GM18519 (cell line): Measurements from ENCODE around the gene WDR27.
A peak's percentile ranks its signal among the peaks of the same experiment; 100 is the strongest.
"Not testable (repeated sequence)": the region's sequence is repeated elsewhere in the genome, so short reads cannot be mapped to it uniquely, and the experiment has no call there.

ENCODE experiments used
- ATAC-seq: cut with Tn5 transposase; IDR thresholded peaks from one replicate; pipeline ENCODE4 v1.9.1; 2021; ENCODE audit warnings: mild to moderate bottlenecking, moderate library complexity; ENCODE audit not compliant: unreplicated experiment, low FRiP score

The WDR27 gene

DNA sequence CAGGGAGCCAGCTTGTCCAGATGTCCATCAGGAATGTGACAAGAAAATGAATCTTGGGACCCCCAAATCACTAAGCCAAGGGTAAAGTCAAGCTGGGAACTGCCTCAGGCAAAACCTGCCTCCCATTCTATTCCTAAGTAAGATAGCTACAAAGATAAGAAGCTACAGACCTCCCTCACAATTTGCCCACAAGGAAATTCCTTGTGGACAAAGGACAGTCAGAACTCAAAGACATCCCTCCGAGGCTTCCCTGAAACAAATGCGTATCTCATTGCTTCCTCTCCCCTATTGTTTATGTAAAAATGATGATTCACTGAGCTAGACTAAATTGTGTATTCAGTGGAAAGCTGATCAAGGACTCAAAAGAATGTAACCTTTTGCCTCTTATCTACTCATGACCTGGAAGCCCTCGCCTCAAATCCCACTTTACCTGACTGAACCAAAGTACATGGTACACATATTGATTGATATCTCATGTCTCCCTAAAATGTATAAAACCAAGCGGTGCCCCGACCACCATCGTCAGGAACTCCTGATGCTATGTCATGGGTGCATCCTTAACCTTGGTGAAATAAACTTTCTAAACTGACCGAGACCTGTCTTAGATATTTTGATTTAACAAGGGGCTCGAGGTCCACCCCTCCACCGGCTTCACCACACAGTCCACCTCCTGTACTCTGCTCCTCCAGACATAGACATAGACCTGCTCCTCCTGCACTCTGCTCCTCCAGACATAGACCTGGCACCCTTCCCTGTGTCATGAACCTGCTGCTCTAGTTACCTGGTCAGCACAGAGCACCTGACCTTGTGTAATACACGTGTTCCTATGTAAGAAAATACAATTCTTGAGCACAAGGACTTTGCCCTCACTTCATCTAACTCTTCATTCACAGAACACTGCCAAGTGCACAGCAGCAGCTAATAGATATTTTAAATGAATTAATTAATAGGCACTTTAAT is 81.4 kb downstream of the WDR27 start:
- no peak for ATAC-seq

DNA sequence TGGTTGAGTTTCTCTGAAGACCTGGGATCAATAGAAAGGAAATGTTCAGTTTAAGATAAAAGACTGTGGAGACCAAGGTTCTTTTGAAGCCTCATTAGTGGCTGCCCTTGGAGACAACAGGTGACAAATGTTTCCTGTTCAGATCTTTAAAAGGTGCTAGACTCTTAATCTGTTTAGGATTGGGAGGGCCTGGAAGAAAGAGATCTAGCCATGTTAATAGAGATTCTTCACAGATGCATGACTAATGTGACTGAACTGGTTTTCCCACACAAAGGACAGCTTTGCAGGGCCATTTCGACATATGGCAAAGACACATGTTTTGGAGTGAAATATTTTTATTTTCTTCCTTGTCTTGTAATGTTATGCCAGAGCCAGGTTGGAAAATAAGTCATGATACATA is 82.2 kb downstream of the WDR27 start:
- ATAC-seq: no peak

DNA sequence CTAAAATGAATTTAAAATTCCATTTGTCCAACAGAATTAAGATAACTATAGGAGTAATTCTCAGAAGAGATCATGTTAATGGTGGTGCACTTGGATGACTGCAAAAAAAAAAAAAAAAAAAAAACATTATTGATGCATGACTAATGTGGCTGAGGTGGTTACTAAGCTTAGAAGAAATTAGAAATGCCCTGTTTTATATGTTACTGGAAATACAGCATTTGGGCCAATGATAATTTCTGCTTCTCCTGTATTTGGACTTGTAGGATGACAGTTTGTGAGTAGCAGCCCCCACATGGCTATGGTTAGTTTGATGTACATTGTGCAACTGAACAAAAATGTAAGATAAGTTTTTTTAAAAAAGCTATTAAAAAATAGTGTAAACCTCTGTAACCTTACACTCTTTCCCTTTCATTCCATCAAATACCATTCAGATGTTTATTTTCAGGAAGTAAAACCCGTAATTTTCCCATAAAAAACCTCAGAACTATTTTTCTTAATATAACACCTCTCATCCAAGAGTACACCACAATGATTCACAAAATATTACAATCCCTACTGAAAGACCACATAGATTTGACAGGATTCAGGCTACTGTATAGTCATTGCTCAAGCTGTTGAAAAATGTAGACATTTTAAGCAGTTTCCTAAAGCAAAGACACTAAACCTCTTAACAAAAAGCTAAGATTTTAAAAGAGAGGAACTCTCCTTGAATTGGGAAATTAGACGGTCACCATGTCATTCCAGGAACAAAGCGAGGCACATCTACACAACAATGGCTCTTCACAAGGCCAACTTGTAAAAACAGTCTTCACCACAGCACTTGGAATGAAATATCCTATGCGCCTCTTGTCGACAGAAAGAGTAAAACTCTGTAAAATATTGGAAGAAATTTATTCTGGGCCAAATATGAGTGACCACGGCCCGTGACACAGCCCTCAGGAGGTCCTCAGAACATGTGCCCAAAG is 83.0 kb downstream of the WDR27 start:
- no peak for ATAC-seq

DNA sequence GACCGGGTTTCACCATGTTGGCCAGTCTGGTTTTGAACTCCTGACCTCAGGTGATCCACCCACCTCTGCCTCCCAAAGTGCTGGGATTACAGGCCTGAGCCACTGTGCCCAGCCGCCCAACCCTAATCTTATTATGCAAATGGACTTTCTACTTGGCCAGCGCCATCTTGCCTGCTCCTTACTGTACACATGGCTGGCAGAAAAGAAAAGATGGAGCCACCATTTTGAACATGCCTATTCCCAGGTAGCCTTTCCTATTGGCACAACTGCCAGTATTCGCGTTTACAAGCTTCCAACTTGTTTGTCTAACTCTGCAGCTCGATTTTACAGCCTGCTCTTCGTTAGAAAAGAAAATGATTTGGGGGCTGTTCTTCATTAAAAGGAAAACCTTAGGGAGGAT is 84.3 kb downstream of the WDR27 start:
- no peak for ATAC-seq

DNA sequence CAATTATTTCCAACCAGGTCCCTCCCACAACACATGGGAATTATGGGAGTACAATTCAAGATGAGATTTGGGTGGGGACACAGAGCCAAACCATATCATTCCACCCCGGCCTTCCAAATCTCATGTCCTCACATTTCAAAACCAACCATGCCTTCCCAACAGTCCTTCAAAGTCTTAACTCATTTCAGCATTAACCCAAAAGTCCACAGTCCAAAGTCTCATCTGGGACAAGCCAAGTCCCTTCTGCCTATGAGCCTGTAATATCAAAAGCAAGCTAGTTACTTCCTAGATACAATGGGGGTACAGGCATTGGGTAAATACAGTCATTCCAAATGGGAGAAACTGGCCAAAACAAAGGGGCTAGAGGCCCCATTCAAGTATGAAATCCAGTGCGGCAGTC is 93.2 kb downstream of the WDR27 start:
- ATAC-seq: not testable (repeated sequence)

DNA sequence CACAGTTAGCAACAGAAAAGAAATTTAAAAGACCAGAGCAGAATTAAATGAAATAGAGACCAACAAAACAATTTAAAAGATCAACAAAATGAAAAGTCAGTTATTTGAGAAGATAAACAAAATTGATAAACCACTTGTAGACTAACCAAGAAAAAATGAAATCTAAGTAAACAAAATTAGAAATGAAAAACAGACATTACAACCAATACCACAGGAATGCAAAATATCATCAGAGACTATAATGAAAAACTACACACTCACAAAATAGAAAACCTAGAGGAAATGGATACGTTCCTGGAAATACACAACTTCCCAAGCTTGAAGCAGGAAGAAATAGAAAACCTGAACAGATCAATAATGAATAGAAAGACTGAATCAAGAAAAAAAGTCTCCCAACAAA is 97.8 kb downstream of the WDR27 start:
- no peak for ATAC-seq

DNA sequence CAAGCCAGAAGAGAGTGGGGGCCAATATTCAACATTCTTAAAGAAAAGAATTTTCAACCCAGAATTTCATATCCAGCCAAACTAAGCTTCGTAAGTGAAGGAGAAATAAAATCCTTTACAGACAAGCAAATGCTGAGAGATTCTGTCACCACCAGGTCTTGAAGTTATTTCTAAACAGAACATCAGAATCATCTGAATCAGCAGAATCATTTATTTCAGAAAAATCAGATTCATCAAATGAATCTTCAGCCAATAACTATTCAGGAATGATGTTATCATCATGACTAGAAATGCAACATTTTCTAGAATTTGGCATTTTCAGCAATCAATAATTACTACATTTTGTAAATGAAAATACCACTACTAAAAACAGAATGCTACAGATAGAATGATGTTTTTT is 100.7 kb downstream of the WDR27 start:
- ATAC-seq: not testable (repeated sequence)

DNA sequence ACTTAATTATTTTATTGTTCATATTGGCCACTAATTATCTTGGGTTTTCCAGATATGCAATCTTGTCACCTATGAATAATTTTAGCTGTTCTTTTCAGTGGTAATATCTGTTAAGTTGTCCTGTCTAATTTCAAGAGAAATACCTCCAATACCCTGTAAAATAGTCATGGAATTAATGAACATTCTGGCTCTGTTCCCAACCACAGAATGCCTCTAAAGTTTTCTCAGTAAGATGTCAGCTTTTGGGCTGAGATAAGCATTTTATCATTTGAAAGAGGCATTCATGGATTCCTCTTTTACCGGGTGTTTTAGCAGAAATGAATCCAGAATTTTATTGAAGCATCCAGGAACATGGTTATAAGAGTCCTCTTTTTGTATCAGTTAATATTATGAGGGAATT is 109.3 kb downstream of the WDR27 start:
- no peak for ATAC-seq

DNA sequence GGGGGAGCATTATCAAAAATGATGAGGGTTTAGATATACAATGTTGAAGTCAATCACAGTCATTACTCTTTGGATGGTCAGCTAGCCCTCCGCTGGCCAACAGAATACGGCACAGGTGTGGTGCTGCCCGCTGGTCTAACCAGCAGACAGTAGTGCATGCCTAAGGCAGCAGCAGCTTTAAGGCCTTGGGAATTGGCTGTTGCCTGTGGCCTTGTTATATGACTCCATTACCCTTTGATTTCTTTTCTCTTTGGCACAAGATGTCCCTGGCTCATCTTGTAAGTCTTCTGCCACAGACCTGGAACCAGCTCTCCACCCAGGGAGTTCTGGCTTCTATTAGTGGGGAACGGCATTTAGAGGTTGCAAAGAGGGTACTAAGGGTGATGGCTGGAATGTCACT is 110.2 kb downstream of the WDR27 start:
- no peak for ATAC-seq

DNA sequence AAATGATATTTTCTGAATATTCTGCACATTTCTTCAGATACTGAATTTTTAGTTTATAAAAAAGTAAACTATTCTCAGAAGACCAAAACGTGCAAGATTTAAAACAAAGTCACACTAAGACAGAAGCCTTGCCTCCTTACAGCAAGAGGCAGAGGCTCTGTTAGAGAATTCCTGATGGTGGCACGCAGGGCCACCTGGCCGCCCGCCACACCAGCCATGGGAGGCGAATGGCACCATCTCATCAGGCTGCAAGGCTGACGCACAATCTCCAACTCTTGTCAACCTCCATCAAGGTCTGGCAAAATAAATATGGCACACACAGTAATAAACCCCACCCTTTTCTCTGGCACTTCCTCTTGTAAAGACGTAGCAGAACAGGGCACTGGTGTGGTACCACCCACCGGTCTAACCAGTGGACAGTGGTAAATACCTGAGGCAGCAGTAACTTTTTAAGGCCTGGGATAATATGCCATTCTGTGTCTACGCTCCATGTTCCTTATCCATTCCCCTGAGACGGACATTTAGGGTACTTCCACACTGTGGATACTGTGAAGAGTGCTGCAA is 111.4 kb downstream of the WDR27 start:
- no peak for ATAC-seq

DNA sequence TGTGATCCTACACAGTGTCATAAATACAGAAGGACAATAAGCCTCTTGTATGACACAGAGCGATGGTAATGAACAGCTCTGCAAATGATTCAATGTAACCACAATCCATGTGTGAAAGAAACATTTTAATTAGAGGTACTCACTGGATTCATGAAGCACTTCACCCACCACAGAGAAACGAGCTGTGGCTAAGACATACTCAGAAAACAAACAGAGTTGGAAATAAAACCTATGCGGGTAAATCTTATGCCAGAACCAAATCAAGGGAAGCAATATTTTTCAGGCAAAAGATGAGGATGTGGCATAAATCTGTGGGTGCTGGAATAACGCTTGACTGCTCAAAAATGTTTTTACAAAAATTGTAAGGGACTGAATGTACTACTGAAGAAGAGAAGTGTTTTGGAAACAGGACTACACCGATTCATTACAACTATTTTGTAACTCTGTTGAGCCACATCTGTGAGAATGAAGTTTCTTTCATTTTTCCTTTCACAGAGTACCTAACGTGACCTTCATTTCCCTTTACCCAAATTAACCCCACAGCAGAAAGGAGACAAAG is 112.1 kb downstream of the WDR27 start:
- peak; percentile 70 for ATAC-seq

DNA sequence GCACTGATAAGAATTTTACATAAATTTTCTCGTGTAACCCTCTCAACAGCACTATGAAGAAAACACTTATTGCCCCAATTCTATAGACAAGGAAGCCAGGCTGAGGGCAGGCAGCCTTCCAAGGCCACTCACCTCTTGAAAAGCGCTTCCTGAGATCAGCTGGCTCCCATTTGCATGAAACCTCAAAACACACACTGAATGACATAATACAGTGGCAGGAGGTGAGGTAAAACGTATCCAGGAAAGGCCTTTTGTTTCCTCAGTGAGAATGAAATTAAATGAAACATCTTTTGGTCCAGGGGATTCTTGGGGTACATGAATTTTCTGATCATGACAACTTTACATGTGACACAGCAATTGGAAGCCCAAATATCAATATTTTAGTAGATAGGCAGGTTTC is 112.5 kb downstream of the WDR27 start:
- ATAC-seq: peak; percentile 52

DNA sequence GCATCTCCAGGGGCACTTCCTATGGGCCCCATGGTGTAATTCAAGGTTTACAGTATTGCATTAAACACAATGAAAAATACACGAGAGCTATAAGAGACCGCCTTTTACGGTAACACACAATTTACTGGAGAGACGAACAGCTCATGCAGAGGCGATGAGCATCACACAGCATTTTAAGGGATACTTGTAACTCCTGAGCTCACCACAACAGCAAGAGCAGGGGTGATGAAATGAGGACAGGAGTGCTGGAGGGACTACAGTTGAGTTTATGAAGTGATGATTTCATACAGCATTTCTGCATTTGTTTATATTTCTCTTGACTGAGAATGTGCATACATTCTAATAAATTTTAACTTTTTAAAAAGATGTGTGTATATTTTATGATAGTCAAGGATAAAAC is 113.9 kb downstream of the WDR27 start:
- ATAC-seq: no peak

DNA sequence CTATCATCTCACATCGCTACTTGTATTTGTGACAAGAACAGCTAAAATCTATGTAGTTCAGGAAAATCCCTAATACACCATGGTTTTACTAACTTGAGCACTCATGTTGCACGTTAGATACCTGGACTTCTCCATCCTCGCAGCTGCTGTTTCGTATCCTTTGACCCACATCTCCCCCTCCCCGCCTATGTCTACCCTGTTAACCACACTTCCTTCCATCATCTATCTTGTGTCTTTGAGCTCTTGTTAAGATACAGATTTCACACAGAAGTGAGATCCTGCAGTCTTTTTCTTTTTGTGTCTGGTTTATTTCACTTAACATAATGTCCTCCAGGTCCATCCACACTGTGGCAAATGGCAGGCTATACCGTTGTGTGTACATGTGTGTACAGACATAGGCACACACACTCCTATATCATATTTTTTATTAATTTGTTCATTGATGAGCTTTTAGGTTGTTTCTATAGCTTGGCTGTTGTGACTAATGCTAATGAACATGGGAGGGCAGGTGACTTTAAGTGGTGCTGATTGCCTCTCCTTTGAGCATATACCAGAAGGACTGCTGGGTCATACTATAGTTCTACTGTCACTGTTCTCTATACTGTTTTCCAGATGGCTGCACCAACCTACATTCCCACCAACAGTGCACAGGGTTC is 117.8 kb downstream of the WDR27 start:
- no peak for ATAC-seq

DNA sequence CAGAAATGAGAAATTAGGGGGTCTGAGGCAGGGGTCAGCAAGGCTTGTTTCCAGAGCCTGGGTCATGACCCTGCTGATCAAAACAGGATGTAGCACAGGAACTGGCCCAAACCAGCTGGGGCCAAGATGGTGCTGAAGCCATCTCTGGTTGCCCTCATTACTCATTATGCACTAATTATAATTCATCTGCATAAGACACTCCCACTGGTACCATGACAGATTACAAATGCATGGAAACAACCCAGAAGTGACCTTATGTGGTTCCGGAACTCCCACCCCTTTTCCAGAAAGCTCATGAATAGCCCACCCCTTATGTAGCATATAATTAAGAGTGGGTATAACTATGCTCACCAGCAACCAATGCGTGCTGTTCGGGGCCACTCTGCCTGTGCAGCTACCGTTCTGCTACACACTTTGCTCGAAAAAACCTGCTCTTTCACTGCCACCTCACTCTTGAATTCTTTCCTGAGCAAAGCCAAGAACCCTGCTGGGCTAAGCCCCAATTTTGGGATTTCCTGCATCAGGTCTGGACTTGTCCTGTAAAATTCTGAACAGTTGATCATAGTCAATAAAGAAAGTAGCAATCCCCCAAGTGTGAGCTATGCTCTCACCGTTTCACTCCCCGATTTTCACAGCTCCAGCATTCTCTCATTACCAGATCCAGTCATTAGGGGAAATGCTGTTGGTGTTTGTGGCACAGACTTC is 122.3 kb downstream of the WDR27 start:
- ATAC-seq: no peak

DNA sequence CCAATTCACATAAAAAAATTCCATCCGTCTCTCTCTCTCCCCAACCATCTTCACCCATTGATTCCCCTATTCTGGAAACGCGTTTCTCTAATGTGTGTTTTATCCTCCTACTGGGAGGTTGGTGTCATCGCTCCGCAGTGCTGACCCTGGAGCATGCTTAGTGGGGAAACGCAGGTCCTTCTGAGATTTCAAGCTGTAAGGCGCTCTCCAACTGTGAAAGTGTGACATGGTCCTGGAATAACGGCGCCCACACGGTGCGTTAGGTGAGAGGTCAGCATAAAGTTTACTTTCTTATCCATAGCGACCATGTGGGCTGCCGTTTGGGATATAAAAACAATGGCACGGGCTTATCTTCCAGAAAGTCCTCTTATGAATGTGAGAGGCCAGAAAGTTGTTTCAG is 123.9 kb downstream of the WDR27 start:
- ATAC-seq: no peak

DNA sequence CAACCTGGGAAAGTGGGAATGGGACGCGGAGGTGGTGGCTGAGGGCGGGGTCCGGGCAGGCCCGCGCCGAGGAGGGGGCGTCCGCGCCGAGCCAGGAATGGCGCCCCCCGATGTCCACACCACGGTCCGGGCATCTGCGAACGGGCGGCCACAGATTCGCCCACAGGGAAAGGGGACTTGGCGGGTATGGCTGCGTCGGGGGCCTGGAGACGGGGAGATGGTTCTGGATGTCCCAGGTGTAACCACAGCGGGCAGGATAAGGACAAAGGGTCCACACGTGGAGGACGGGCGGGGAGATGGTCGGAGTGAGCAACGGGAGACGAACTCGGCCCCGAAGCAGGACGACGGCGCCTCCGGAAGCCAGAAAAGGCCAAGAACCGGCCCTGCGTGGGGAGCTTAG is 124.6 kb downstream of the WDR27 start:
- ATAC-seq: no peak

DNA sequence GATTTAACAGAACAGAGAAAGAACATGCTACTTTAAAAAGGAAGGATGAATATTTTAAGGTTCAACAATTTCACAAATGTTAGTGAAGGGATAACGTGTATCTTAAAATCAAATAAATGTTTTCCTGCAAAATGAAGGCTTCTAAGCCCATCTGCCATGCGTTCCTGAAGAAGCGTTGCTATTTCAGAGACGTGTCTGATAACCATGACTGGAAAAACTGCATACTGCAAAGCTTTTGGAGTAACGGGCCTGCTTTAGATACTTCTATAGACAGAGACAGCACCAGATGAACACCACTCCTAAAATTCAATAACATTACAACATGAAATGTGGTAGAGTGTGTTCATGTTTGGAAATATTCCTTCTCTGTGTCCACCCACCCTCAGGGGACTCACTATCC is 126.0 kb downstream of the WDR27 start:
- ATAC-seq: no peak

DNA sequence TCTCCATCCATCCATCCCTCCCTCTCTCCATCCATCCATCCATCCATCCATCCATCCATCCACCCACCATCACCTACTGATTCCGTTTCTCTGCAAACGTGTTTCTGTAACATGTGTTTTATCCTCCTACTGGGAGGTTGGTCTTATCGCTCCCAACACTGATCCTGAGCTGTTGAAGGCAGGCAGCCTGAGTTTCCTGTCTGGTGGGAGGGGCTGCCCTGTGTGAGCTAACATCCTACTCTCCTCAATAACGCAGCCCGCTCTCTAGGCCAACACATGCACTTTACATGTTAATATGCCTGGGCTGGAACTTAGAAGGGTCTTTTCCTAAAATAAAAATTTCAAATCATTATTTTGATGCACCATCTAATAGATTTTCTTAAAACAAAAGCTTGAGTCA is 126.5 kb downstream of the WDR27 start:
- ATAC-seq: no peak

DNA sequence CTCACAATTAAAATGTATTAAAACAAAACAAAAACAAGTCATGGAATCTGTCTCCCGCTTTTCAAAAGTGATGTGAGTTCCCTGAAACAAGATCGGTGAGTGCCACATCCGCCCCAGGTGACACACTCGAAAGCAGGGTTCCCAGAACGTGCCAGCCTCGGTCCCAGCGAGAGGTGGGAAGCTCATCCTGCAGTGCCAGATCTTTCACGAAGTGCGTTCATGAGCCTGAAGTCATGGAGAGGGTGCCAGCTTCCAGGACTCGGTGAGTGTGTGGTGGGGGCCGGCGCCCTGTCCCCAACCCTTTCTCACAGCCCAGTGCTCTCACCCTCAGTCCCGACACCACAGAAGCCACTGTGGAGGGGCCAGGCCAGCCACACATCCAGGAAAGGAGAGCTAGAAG is 127.4 kb downstream of the WDR27 start:
- no peak for ATAC-seq
